Activated CD8-positive, alpha-beta memory T cell treated with anti-CD3 and anti-CD28 coated beads, Interleukin-2, amount 50 U/mL, for 24 hours (primary cell): ENCODE data around the gene SUSD3.
A peak's percentile ranks its signal among the peaks of the same experiment; 100 is the strongest.

Experiments used
- DNase-seq: peaks from one replicate; pipeline ENCODE4 v3.0.0-alpha.2; 2020; ENCODE audit errors: extremely low read depth

Gene SUSD3

DNA sequence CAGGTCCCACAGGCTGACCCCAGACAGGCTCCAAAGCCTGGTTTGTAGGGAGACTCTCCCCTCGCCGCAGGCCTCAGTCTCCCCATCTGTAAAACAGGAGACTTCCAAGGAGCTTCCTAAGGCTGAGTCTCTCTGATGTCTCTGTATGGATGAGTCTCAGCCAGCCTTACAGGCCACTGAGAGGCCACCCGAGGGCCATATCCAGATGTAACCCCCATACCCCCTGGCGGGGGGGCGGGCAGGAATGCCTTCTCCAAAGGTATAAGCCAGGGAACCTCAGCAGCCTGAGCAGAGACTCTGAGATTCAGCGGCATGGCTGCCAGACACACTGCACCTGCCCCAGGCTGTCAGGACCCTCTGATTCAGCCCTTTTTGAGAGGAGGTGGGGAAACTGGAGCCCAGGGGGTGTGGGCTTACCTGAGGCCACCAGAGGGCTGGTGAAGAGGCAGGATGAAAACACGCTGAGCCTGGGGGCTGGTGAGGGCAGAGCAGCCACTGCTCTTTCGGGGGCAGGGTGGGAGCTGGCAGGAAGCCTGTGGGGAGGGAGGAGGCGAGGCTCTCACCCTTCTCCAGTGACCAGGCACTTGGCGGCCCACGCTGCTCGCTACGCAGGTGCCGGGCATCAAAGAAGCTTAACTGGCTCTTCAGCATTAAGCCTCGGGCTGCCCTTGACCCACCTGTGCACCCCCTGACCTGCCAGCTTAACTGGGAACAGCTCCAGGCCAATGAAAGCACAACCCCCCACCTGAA lies 5.5 kb upstream of the SUSD3 start:
- no peak for DNase-seq

DNA sequence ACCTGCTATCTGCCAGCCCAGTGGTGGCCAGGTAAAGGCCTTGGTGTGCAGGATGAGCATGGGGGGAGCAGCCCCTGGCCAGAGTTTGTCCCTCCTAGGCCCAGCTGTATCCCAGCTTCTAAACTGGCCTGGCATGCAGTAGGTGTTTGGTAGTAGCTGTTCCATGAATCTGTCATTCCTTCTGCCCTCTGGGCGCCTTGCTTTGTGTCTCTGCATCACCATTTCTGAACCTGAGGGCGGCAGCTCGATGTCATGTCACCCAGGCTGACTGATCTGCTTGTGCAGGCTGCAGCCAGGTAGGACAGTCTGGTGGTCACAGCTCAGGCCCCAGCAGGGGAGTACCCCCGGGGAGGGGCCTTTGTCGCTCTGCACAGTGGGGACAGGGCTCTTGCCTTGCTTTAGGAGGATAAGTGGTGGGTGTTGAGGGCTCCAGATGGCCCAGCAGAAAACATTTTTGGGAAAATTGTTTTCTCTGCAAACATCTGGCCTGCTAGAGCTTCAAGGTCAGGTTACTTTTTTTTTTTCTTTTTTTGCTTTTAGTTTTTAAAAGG lies 4.6 kb upstream of the SUSD3 start:
- DNase-seq, result no peak

DNA sequence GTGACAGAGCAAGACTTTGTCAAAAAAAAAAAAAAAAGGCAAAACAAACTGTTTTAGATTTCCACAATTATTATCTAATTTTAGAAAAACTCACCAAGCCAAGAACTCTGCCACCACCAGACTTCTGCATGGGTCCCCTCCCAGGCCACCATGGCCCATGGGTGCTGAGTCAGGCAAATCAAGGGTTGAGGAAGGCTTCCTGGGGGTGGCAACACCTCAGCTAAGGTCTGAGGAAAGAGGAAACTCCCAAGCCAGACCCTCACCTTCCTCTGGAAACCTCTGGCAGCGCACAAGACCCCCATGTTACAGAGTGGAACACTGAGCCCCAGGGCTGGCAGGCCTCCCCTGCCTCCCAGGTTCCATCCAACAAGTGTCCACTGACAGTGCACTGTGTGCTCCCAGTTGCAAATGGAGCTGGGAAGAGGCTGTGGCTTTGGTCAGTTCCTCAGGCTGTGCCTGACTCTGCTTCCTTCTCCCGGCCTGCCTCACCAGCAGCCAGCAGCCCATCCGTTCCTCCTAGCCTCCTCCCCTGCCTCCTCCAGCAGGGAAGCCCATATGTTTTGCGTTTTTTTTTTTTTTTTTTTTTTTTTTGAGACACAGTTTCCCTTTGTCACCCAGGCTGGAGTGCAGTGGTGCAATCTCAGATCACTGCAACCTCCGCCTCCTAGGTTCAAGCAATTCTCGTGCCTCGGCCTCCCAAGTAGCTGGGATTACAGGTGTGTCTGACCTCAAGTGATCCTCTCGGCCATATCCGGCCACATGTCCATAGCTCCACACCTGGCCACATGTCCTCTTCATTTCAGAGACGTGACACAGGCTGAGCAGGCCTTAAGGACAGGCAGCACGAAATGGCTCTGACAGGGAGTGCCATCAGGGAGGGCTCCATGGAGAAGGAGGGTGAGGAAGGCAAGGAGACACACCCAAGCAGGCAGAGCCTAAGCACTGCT lies 3.5 kb upstream of the SUSD3 start:
- no peak for DNase-seq

DNA sequence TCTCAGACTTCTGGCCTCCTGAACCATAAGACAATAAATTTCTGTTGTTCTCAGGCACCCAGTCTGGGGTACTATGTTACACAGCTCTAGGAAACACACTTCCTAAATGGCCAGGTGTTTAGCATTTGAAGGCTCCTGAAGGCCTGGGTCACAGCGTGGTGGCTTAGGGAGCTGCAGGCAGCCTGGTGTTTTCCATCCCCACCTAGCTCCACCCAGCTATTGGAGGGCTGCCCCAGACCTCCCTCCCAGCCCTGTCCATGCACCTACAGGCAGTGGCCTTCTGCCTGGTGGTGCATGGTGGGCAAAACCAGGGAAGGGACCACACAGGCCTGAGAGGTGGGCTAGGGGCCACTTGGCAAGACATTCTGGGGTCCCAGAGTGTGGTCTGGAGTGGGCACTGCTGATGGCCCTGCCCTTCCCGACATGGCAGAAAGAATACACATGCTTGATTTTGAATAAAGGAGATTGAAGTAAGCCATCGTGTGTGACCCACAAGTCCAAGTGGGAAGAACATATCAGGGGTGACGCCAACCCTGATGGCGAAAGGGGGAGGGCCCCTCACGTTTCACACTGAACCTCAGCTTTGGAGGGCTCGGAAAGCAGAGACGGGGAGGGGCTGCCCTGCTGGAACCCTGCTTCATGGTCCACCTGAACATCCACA lies 1.3 kb upstream of the SUSD3 start:
- DNase-seq, result no peak

DNA sequence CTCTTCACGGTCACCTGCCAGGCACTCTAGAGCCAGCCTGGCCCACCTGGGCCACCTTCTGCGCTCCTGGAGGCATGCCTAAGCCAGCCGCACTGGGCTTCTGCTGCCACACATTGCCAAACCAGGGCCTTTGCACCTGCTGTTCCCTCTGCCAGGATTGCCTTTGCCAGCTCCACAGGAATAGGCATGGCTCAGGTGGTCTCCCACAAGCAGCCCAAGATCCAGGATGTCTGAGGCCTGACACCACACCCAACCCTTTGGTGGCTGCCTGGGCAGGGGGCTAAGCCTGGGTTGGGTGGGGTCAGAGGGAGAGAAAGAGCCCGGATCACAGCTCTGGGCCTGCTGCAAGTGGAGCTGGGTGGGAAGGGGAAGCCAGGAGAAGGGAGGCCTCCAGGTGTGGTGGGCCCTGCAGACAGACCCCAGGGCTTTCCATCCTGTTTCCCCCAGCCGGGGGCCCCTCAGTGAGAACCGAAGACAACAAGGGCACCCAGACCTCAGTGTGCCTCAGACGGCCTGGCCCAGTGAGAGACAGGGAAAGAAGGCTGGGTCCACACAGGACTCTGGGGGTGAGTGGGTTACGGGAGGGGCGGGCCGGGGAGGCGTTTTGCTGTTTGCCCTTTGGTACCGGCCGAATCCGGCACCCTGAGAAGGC lies 672 bp upstream of the SUSD3 start:
- no peak for DNase-seq

DNA sequence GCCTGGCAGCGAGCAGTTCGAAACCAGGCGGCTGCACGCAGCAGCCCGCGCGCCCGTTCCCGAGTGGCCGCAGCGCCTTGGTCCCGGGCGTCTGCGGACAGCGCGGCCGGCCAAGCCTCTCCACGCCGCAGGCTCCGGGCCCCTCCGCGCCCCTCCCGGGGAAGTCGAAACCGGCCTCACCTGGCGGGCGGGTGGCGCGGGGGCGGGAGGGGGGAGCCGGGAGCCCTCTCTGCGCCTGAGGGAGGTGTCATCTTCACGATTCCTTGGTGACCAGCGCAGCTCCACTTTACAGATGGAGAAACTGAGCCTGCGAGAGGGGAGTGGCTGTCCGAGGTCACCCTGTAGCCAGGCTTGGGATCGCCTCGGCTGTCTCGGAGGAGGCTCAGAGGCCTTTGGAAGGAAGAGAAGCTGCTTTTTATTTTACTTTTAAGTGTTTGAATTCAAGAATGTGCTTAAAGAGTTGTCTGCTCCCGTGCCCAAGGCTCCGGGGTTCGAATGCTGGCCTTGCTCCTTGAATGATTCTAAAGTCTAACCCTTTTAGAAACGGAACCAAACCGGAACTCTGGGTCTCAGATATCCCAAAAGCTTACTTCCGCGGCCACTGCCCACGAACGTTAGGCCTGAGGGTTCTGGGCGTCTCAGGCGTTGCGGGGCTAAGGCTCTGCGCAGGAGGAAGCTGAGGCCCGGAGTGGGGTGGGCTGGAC lies 662 bp downstream of the SUSD3 start:
- DNase-seq, result no peak

DNA sequence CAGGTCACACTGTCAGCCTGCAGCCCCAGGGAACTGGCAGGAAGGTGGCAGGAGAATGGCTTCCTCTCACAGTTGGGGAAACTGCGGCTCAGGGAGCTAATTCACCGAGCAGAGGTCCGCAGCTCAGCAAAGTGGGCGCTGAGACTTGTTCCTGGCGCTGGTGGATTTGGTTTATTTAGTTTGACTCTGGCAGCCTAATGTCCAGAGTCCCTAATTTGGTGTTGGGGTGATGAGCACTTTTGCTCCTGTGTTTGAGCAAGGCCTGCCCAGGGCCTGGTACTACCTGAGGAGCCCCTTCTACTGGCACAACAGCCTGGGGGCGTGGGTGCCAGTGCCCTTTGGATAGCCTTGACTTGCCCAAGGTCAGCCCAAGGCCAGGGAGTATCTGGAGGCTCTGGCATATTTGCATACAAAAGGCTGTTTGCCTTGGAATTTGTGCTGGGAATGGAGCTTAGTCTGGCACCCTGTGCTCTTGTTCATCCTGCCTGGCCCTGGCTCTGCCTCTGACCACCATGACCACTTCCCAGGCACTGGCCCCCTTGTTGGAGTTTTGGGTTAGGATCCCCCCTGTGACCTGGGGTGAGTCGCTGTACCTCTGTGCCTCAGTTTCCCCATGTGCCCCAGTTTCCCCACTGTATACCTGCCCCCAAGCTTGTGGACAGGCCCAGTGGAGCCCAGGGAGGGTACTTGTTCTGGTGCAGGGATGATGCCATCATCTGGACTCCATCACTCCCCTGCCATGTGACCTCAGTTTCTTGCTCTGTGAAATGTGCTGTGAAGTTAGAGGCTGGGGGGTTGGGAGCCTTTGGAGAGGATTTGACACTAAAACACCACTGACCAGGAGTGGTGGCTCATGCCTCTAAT lies 1.4 kb downstream of the SUSD3 start:
- DNase-seq, result no peak

DNA sequence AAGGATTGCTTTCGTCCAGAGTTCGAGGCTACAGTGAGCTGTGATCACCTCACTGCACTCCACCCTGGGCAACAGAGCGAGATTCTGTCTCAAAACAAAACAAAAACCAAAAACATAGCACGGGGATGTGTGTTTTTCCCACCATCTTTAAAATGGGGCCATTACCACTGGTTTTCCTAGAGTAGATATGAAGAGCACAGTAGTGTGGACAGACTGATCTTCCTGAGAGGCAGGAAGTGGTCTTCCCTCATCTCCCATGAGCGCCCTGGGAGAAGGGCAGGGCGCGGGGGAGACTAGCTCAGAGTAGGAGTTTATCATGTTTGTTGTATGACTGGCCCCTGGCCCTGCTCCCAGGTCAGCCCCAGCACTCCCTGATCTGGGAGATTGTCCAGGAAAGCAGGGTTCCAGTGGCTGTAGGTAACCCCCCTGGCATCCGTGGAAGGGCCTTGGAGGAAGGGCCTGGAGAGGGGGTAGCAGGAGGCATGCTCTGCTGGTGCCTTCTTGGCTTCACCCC lies 2.3 kb downstream of the SUSD3 start:
- DNase-seq, result no peak

DNA sequence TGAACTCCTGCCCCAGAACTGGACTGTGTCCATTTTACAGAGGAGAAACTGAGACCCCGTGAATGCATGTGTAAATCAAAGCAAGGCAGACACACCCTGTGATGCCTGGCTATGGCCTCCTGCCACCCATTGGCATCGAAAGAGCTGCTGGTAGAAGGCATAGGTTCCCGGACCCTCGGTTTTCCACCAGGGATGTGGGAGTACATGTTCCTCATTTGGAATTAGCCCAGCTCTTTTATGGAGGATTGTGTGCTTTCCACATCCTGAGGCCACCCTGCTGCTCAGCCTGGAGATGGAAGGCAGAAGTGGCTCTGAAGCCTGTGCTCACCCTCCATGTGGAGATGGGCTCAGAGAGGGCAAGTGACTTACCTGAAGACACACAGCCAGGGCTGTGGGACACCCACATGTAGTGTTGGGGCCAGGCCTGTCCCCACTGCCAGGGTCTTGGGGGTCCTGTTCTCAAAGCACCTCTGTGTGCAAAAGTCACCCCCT lies 2.8 kb downstream of the SUSD3 start:
- DNase-seq, result no peak

DNA sequence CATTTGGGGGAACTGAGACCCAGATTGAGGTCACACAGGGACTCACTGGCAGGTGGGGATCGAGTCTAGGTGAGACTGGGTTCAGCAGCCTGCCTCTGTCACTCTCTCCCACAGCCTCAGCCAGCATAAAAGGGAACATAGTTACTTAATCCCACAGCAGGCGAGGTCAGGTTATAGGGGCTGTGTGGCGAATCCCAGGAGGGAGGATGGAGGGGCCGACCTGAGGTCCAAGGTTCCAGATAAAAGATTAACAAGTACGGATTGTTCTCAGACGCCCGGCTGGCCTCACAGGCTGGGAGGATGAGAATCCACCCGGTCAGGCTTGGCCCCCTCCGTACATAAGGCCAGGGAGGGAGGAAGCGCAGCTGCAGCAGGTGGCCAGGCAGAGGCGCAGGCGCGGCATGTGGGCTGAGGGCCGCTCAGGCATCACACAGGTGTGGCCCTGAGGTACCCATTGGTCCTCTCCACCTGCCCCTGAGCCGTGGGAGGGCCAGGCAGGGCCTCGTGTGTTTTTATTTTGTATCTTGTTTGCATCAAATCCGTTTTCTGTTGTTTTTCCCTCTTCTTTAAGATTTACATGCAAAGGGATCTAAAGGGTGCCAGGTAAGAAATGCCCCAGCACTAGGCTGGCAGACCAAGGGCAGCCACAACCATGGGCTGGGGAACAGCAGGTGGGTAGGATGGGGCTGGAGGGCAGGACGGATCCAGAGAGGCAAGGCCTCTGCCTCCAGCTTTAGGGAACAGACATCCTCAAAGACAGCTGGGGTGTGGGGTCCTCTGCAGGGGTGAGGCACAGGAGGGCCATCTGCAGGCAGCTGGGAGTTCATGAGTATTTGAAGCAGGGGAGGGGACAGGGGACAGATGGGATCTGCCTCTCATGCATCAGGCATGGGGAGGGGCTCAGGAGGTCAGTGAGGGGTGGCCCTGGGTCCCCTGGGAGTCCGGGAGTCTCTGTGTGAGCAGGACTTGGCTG lies 3.6 kb downstream of the SUSD3 start:
- no peak for DNase-seq

DNA sequence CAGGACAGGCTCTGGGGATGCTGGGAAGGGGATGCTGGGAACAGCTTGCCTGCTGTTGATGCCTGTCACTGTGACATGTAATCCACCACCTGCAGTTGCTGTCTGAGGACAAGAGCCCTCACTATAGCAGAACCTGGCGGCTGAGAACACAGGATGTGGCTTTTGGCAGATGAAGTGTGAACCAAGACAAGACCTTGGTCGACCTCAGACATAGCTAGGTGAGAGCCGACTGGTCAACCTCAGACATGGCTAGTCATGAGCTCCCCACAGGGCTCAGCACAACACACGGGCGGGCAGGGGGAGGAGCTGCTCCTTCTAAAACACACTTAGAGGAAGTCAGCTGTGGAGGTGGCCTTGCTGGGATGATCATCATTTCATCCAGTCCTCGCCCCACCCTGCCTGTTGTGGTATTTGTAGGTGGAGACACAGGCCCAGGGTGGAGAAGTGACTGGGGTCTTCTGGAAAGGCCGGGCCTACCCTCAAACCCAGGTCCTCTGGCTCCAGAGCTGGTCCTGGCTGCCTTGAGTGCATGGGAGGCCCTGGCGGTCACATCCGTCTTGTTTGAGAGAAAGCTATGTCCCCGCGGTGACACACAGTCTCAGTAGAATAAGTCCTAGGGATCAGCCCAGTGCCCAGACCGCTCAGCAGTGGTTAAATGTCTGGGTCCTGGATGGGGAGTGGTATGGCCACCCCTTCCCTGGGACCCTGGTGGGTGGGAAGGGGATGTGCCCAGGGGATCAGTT lies 6.1 kb downstream of the SUSD3 start:
- DNase-seq, result peak; percentile 82

DNA sequence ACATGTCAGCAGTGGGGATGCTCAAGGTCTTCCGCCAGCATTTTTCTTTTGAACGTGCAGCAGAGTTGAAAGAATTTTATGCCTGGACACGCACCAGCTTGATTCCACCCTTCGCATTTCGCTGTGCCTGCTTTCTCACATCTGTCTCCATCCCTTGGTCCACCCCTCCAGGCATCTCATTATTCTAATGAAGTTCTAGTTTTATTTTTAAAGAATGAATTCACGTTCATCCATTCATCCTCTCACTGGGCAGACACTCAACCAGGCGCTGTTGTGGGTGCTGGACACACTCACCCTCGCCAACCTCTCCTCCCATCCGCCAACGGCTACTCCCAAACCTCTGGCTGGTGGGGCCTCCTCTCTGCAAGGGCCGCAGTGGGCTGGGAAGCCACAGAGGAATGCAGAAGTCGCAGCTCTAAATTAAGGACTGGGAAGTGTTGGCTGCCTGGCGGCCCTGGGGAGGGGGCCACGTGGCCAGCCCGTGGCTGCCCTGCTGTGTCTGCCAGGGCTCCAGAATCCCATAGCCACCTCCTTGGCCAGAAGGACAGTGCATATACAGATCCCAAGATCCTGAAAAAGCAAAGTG lies 6.7 kb downstream of the SUSD3 start:
- DNase-seq, result no peak

DNA sequence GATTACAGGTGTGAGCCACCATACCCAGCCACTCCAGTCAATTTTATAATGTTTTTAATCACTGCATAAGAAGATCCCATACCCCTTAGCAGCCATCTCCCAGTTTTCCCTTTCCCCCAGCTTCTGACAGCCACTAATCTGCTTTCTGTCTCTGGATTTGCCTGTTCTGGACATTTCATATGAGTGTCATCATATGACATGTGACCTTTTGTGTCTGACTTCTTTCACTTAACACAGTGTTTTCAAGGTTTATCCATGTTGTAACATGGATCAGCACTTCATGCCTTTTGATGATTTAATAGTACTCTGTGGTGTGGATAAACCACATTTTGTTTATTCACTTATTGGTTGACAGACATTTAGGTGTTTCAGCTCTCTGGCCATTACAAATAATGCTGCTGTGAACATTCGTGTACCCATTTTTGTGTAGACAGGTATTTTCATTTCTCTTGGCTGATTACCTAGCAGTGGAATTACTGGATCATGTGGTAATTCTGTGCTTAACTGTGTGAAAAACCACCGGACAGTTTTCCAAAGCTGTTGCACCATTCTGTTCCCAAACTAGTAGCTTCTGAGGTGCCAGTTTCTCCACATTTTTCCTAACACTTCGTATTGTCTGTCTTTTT lies 8.6 kb downstream of the SUSD3 start:
- no peak for DNase-seq

DNA sequence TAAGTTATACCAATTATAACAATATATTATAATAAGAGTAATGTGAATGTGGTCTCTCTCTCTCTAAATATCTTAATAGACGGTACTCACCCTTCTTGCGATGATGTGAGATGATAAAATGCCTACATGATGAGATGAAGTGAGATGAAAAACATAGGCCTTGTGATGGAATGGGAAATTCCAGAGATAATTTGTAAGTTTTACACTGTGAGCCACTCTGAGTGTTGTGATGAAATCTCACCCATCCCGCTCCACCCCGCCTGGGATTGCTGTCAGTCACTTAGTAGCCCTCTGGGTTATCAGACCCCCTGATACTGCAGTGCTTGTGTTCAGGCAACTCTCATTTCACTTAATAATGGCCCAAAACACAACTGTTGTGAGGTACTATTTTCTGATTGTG lies 10.5 kb downstream of the SUSD3 start:
- no peak for DNase-seq

DNA sequence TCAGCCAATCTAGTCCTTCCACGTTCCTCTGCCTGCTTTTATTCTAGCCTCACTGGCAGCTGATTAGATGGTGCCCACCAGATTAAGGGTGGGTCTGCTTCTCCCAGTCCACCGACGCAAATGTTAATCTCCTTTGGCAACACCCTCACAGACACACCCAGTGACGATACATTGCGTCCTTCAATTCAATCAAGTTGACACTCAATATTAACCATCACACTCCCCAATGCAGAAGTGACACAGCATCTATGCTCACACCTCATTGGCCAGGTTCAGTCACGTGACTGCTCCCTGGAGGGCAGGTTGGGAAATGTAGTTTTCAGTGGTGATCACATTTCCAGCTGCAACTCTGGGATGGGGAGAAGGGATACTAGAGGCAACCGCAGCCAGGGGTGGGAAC lies 13.0 kb downstream of the SUSD3 start:
- DNase-seq, result no peak

DNA sequence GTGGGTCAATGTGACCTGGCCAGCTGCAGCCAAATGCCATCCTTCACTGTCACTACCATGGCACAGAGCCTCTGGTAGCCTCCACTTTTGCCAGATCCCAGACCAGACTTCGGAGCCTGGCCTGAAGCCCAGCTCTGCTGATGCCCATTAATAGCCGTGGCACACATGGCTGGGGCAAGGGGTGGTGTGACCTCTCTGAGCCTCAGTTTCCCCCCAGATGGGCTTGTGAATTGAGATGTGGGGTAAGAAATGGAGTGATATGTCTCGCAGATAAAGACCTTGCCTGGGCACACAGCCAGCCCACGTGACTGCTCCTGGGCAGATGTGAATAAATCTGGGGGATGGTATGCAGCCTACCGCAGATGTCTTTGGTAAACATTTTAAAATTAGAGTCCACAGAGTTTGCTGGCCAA lies 13.9 kb downstream of the SUSD3 start:
- DNase-seq, result no peak
